Liver (tissue), 5 donors: ENCODE results near the gene DEFB118. TPM values are rescaled to one million over a fixed set of nuclear protein-coding genes. Genes with fewer than 3 reads are reported as not detected.

Source experiments
- polyA plus RNA-seq, 2 donors: library from polyadenylated mRNA; stranded (reverse) in 1 of 2; unstranded in 1 of 2; fragments of 200-250 nt in 1 of 2; fragments of >200 nt in 1 of 2; fragmentation: Nextera tagmentation in 1 of 2; extraction: Ambion mirVana in 1 of 2; gene quantifications; one replicate each; pipeline versions ENCODE4 v1.2.1 to v1.2.3, GENCODE V29; 2013 to 2015
- small RNA-seq: library from RNA; depleted of rRNA; stranded (forward); fragments of <200 nt; gene quantifications from one replicate; pipeline ENCODE3, GENCODE V24; 2014
- total RNA-seq, 2 donors: library from RNA; depleted of rRNA; stranded (reverse); fragments of >200 nt; gene quantifications; one replicate each; pipeline ENCODE4 v1.2.3, GENCODE V29; 2014
- donor health status: healthy.
- donor health status: healthy.
- donor health status: healthy.

Gene DEFB118
- total and polyA plus RNA-seq, 4 donors = not detected

Small RNAs within 50 kb of the gene (small RNA-seq; reads per million reads assigned to genes)
- gene DEFB117 = not detected
- gene RF00561 = not detected
- not detected for gene RNA5SP480

Other genes starting within 250 kb of the DEFB118 start
- not detected for gene DEFB115, start 110.9 kb upstream of the DEFB118 start, total RNA-seq
- not detected for gene DEFB115, start 110.9 kb upstream of the DEFB118 start, polyA plus RNA-seq
- gene DEFB116, start 60.0 kb upstream of the DEFB118 start, total RNA-seq = not detected
- not detected for gene DEFB116, start 60.0 kb upstream of the DEFB118 start, polyA plus RNA-seq
- not detected for gene DEFB119, start 22.0 kb downstream of the DEFB118 start, total RNA-seq
- not detected for gene DEFB119, start 22.0 kb downstream of the DEFB118 start, polyA plus RNA-seq
- gene DEFB121, start 37.6 kb downstream of the DEFB118 start, total RNA-seq = not detected
- gene DEFB121, start 37.6 kb downstream of the DEFB118 start, polyA plus RNA-seq = not detected
- not detected for gene DEFB123, start 72.0 kb downstream of the DEFB118 start, total RNA-seq
- not detected for gene DEFB123, start 72.0 kb downstream of the DEFB118 start, polyA plus RNA-seq
- not detected for gene DEFB124, start 106.5 kb downstream of the DEFB118 start, total RNA-seq
- not detected for gene DEFB124, start 106.5 kb downstream of the DEFB118 start, polyA plus RNA-seq
- gene REM1, start 106.7 kb downstream of the DEFB118 start, total RNA-seq = under 1 TPM; 0.17 to 0.19 TPM
- under 1 TPM; 0.24 to 0.46 TPM for gene REM1, start 106.7 kb downstream of the DEFB118 start, polyA plus RNA-seq
- 10 to 100 TPM; 57.6 to 96.1 TPM for gene HM13, start 145.8 kb downstream of the DEFB118 start, total RNA-seq
- 100 to 1,000 TPM; 102 to 210 TPM for gene HM13, start 145.8 kb downstream of the DEFB118 start, polyA plus RNA-seq
- 100 to 1,000 TPM in 1 of 2 donors, 10 to 100 TPM in 1; 46.4 to 117 TPM for gene ID1, start 236.7 kb downstream of the DEFB118 start, total RNA-seq
- 10 to 100 TPM; 33.9 to 96.1 TPM for gene ID1, start 236.7 kb downstream of the DEFB118 start, polyA plus RNA-seq